Liver (tissue), 2 donors: Measurements from ENCODE around the gene ADAM11.

Experiments used
- CTCF ChIP-seq: fragments of 150-350 bp; IDR thresholded peaks from 2 replicates; pipeline ENCODE4 v1.5.1; 2017; ENCODE audit warnings: improper control_type of control experiment, low read depth, low read length; ENCODE audit not compliant: missing input control
- TF ChIP-seq, protein P1 (sequence below): IDR thresholded peaks from 2 replicates; pipeline ENCODE4 v1.6.1; 2016; ENCODE audit warnings: antibody characterized with exemption, mild to moderate bottlenecking
- donor health status: healthy.

- TF ChIP-seq, protein P1, sequence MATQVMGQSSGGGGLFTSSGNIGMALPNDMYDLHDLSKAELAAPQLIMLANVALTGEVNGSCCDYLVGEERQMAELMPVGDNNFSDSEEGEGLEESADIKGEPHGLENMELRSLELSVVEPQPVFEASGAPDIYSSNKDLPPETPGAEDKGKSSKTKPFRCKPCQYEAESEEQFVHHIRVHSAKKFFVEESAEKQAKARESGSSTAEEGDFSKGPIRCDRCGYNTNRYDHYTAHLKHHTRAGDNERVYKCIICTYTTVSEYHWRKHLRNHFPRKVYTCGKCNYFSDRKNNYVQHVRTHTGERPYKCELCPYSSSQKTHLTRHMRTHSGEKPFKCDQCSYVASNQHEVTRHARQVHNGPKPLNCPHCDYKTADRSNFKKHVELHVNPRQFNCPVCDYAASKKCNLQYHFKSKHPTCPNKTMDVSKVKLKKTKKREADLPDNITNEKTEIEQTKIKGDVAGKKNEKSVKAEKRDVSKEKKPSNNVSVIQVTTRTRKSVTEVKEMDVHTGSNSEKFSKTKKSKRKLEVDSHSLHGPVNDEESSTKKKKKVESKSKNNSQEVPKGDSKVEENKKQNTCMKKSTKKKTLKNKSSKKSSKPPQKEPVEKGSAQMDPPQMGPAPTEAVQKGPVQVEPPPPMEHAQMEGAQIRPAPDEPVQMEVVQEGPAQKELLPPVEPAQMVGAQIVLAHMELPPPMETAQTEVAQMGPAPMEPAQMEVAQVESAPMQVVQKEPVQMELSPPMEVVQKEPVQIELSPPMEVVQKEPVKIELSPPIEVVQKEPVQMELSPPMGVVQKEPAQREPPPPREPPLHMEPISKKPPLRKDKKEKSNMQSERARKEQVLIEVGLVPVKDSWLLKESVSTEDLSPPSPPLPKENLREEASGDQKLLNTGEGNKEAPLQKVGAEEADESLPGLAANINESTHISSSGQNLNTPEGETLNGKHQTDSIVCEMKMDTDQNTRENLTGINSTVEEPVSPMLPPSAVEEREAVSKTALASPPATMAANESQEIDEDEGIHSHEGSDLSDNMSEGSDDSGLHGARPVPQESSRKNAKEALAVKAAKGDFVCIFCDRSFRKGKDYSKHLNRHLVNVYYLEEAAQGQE, result no peak
- TF ChIP-seq CTCF, result no peak
These were observed 13.7 kb downstream of the ADAM11 start for GRCh38 chr17:44772308-44773045.
